ENCODE data around the gene STAT3.

DNA sequence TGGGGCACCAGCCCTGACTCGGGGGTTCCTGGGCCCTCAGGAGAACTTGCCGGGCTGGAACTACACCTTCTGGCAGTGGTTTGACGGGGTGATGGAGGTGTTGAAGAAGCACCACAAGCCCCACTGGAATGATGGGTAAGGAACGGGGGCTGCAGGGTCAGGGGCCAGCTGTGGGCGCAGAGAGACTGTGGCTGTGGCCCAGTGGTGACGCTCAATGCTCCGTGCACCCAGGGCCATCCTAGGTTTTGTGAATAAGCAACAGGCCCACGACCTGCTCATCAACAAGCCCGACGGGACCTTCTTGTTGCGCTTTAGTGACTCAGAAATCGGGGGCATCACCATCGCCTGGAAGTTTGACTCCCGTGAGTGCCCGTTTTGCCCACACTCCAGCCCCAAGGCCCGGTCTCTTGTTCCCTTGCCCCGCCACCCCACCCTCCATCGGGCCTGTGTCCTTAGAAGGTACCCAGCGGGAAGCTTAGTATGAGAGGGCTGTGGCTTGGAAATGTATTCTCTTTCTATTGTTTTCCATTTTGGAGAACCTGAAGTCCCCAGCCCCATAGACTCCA is 80.8 kb downstream of the STAT3 start:
- no peak for TF ChIP-seq CTCF (IDR thresholded peaks at IDR 0.05)
- no peak for TF ChIP-seq ZFX (IDR thresholded peaks at IDR 0.05; ENCODE audit: borderline replicate concordance)

All from 22Rv1 (cell line).